Endothelial cell of umbilical vein (primary cell): ENCODE results near the gene INPP5K. TPM values are rescaled to one million over a fixed set of nuclear protein-coding genes. Genes with fewer than 3 reads are reported as not detected.

Experiments
- BruUV-seq: library from RNA; stranded (reverse); fragments of 400-500 nt; replicated peaks from 2 replicates; lab custom pipeline; 2021; lab: Mats Ljungman, UMichigan
- CTCF ChIA-PET: fragments of 300-600, 350-600 bp; sonication (Branson Sonifier 250); formaldehyde crosslinking; loops from one replicate; lab custom pipeline; 2021; ENCODE audit warnings: antibody characterized with exemption, inconsistent platforms; lab: Charles Lee
- POLR2A ChIA-PET: fragments of 300-600, 350-600 bp; sonication (Branson Sonifier 250); formaldehyde crosslinking; loops from one replicate; lab custom pipeline; 2021; ENCODE audit warnings: antibody characterized with exemption, inconsistent platforms; lab: Charles Lee
- DNase-seq: peaks from one replicate; pipeline ENCODE4 v3.0.0-alpha.2; 2011; ENCODE audit warnings: low read depth, low spot score
- FAIRE-seq: peaks from 2 replicates; lab custom pipeline; 2011; peaks lifted over from hg19 to GRCh38; lab: Jason Lieb, UNC
- H2AFZ ChIP-seq: 2 replicates; pipeline ENCODE4 v1.6.0; 2012; ENCODE audit warnings: low read depth, low read length, control low read depth, inconsistent platforms
- H3K27ac ChIP-seq: 2 replicates; pipeline ENCODE4 v1.5.1; 2011; ENCODE audit warnings: low read depth, mild to moderate bottlenecking, control low read depth, low read length, moderate library complexity; ENCODE audit not compliant: insufficient read depth
- H3K27me3 ChIP-seq, 2 experiments: 2 replicates each; pipeline versions ENCODE4 v1.6.0 to v1.6.1; 2011; ENCODE audit warnings: low read length in 2 of 2, mixed read lengths in 1 of 2; ENCODE audit not compliant: control insufficient read depth in 2 of 2, insufficient read depth in 2 of 2
- H3K36me3 ChIP-seq, 2 experiments: 2 replicates in 1 of 2; 3 replicates in 1 of 2; pipeline ENCODE4 v1.5.1; 2011; ENCODE audit warnings: low read length in 2 of 2, mild to moderate bottlenecking in 1 of 2, moderate library complexity in 1 of 2; ENCODE audit not compliant: control insufficient read depth in 2 of 2, insufficient read depth in 2 of 2; ENCODE audit errors: extremely low read depth in 1 of 2
- H3K4me1 ChIP-seq: 3 replicates; pipeline ENCODE4 v1.5.1; 2011; ENCODE audit warnings: mild to moderate bottlenecking, low read length; ENCODE audit not compliant: control insufficient read depth, insufficient read depth; ENCODE audit errors: extremely low read depth
- H3K4me2 ChIP-seq: 2 replicates; pipeline ENCODE4 v1.6.1; 2011; ENCODE audit warnings: low read length, control low read depth, mixed read lengths; ENCODE audit not compliant: insufficient read depth
- H3K4me3 ChIP-seq, 3 experiments: fragments of 200-600 bp in 1 of 3; sonication (generic), shearing (Covaris generic) in 1 of 3; replicated peaks in 1 of 3; 2 replicates each; pipeline ENCODE4 v1.5.1; 2011 to 2016; ENCODE audit warnings: control low read depth in 3 of 3, low read length in 3 of 3, mild to moderate bottlenecking in 2 of 3, inconsistent platforms in 1 of 3, low read depth in 1 of 3, moderate library complexity in 1 of 3; ENCODE audit not compliant: insufficient read depth in 1 of 3
- H3K79me2 ChIP-seq: 2 replicates; pipeline ENCODE4 v1.6.0; 2012; ENCODE audit warnings: low read length, inconsistent platforms; ENCODE audit not compliant: control insufficient read depth, insufficient read depth
- H3K9ac ChIP-seq: replicated peaks from 2 replicates; pipeline ENCODE3; 2011; ENCODE audit warnings: low read length, control low read depth; ENCODE audit not compliant: insufficient read depth; ENCODE audit errors: extremely low read depth
- H3K9me1 ChIP-seq: replicated peaks from 3 replicates; pipeline ENCODE4 v1.6.0; 2011; ENCODE audit warnings: mild to moderate bottlenecking, low read length; ENCODE audit not compliant: control insufficient read depth, insufficient read depth; ENCODE audit errors: extremely low read depth
- H3K9me3 ChIP-seq: replicated peaks from 2 replicates; pipeline ENCODE4 v1.5.1; 2012; ENCODE audit warnings: low read length, inconsistent platforms; ENCODE audit not compliant: control insufficient read depth, insufficient read depth
- H4K20me1 ChIP-seq: replicated peaks from 2 replicates; pipeline ENCODE3; 2011; ENCODE audit warnings: mild to moderate bottlenecking, low read length; ENCODE audit not compliant: control insufficient read depth, insufficient read depth; ENCODE audit errors: extremely low read depth
- CTCF ChIP-seq, 2 donors: IDR thresholded peaks; 1 replicate in 1 of 2; 2 replicates in 1 of 2; pipeline ENCODE4 v1.5.1; 2011; ENCODE audit warnings: low read length in 2 of 2, mild to moderate bottlenecking in 2 of 2, moderate library complexity in 2 of 2, control low read depth in 1 of 2, inconsistent platforms in 1 of 2, low read depth in 1 of 2; ENCODE audit not compliant: insufficient read depth in 1 of 2; ENCODE audit errors: extremely low read depth in 1 of 2
- EZH2 ChIP-seq: IDR thresholded peaks from 2 replicates; pipeline ENCODE4 v1.6.1; 2012; ENCODE audit warnings: borderline replicate concordance, low read depth, mild to moderate bottlenecking, moderate library complexity, low read length, inconsistent platforms; ENCODE audit not compliant: severe bottlenecking
- FOS ChIP-seq: IDR thresholded peaks from 2 replicates; pipeline ENCODE4 v1.6.1; 2011; ENCODE audit warnings: mild to moderate bottlenecking, low read length, moderate library complexity, borderline replicate concordance; ENCODE audit not compliant: insufficient read depth
- GATA2 ChIP-seq: IDR thresholded peaks from 2 replicates; pipeline ENCODE4 v1.7.0; 2011; ENCODE audit warnings: low read depth, mild to moderate bottlenecking, moderate library complexity, mixed read lengths, low read length; ENCODE audit not compliant: insufficient read length, insufficient read depth
- JUN ChIP-seq: IDR thresholded peaks from 2 replicates; pipeline ENCODE4 v1.6.1; 2011; ENCODE audit warnings: borderline replicate concordance, low read depth; ENCODE audit not compliant: insufficient read length, insufficient read depth
- MYC ChIP-seq: IDR thresholded peaks from one replicate; pipeline ENCODE4 v1.6.1; 2011; ENCODE audit warnings: mild to moderate bottlenecking, low read depth, low read length
- POLR2A ChIP-seq: IDR thresholded peaks from 2 replicates; pipeline ENCODE4 v1.6.1; 2012; ENCODE audit warnings: low read depth, mild to moderate bottlenecking, control low read depth, low read length
- POLR2AphosphoS5 ChIP-seq: IDR thresholded peaks from 2 replicates; pipeline ENCODE4 v1.6.1; 2012; ENCODE audit warnings: low read depth, mild to moderate bottlenecking, control low read depth, low read length, moderate library complexity; ENCODE audit not compliant: insufficient read depth
- dilution Hi-C: fragments of 300-500 bp; cut with MboI; formaldehyde crosslinking; loops from one replicate; pipeline ENCODE4 v1.15.0; 2019; ENCODE audit warnings: low sequenced_read_pairs; ENCODE audit not compliant: extremely low pct_ligation_motif_present
- intact Hi-C: fragments of 100-400 bp; cut with micrococcal nuclease; formaldehyde crosslinking; loops from one replicate; pipeline ENCODE4 v1.10.0; 2022
- polyA plus RNA-seq, 4 experiments: library from polyadenylated mRNA; depleted of rRNA in 3 of 4; stranded (reverse) in 3 of 4; unstranded in 1 of 4; fragments of >200 nt; gene quantifications; 2 replicates each; pipeline versions ENCODE4 v1.2.1 to v1.2.3, GENCODE V29; 2011 to 2012; ENCODE audit warnings: missing spikeins in 1 of 4
- total RNA-seq: library from RNA; stranded (reverse); gene quantifications from 2 replicates; pipeline ENCODE4 v1.2.3, GENCODE V29; 2021
- TF ChIP-seq, protein P1 (sequence below): IDR thresholded peaks from 2 replicates; pipeline ENCODE4 v1.6.1; 2011; ENCODE audit not compliant: insufficient read depth, insufficient read length

Gene INPP5K
- total and polyA plus RNA-seq, 2 donors (not counting 3 experiments of a cell fraction or from before 2014, with no cell fraction given), result 44.2 to 54.1 TPM

- Histone ChIP-seq H3K4me1 (no peaks in the 10 kb centered on the region), H3K27me3 (no peaks in the 10 kb centered on the region), H3K4me3 (no peak overlapping the region), H3K9me3 (no peaks in the 10 kb centered on the region), H3K4me2 (no peak overlapping the region), H3K9ac (no peak overlapping the region), H3K79me2 (peaks cover under 1% of the 10 kb centered on the region), H3K9me1 (no peaks in the 10 kb centered on the region), H2AFZ (no peak overlapping the region), H3K27ac (no peak overlapping the region), H3K36me3 (peaks cover 14 to 43% of the 10 kb centered on the region in 2 experiments), H4K20me1 (no peaks in the 10 kb centered on the region)
- intact Hi-C loops (no loop called here), dilution Hi-C loops (no loop called here)
- TF ChIP-seq MYC (no peak), EZH2 (no peak), POLR2A (no peak), GATA2 (no peak), CTCF (IDR thresholded peaks at IDR 0.05; ENCODE audit: extremely low read depth in 1 of 2, insufficient read depth in 1 of 2, low read depth in 1 of 2, low read length in 2 of 2) (no peak), POLR2AphosphoS5 (no peak), JUN (no peak), FOS (no peak)
- TF ChIP-seq, protein P1, sequence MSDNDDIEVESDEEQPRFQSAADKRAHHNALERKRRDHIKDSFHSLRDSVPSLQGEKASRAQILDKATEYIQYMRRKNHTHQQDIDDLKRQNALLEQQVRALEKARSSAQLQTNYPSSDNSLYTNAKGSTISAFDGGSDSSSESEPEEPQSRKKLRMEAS, result no peak
- DNase-seq, result no peak
- no peak for FAIRE-seq
- ChIA-PET CTCF (interaction anchor here (0.7 kb wide), 1 partner anchor 113 kb away, joined by 3 read pairs; no protein-coding TSS in a partner anchor), POLR2A (no interaction called here)
- BruUV-seq, result no TSS peak
Measured at GRCh38 chr17:1478418-1478817, 38.0 kb downstream of the INPP5K start.
